HK-2 (cell line): ENCODE measurements around the gene LPAR2.
A peak's percentile ranks its signal among the peaks of the same experiment; 100 is the strongest.
"Not testable (repeated sequence)": the region's sequence is repeated elsewhere in the genome, so short reads cannot be mapped to it uniquely, and the experiment has no call there.

Experiments used
- DNase-seq: peaks from one replicate; pipeline ENCODE4 v3.0.0-alpha.2; 2018; ENCODE audit not compliant: unreplicated experiment

Gene LPAR2

DNA sequence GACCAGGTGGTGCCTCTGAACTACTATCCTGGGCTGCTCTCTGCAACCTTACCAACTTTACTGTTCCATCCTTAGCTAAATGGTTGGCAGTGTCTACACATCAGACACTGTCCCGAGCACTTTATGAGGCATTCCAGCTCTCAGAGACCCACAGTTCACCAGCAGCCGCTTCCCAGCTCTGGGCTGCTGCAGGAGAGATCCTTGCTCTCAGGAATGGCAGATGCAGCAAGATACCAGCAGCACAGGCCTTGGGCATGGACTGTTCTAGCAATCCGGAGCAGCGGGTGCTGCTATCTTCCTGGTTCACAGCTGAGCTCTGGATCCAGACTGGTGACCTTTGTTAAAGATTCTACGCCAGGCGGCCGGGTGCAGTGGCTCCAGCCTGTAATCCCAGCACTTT is 3.3 kb upstream of the LPAR2 start:
- no peak for DNase-seq

DNA sequence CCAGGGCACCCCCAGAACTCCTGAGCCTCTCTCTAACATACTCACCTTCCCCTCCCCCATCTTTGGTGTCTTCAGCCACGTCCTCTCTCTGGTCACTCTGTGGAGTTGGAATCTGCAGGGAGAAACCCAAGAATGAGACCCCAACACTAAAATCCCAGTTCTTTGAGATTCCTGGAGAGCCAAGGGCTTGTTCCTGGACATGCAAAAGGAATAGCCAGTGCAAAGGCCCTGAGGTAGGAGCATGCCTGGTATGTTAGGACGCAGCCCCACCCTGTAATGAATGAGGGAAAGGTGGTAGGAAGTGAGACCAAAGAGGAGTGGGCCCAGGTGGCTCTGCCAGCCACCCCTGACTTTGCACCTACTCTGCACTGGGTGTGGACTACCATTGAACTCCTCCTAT is 2.4 kb upstream of the LPAR2 start:
- DNase-seq: no peak

DNA sequence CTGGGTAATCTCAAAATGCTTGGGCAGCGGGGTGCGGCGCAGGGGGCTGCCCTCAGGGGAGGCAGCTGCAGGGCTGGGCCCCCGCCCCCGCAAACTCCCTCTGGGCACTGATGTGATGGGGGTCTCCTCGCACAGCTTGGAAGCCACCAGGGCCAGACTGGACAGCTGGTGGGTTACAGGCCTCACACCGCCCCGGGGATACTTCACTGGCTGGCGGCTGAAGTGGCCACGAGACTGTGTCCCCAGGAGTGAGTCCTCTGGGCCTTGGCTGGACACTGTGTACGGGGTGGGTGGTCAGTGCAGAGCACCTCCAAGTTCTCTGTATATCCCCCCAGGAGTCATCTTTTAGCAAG is 2.0 kb upstream of the LPAR2 start:
- DNase-seq: no peak

DNA sequence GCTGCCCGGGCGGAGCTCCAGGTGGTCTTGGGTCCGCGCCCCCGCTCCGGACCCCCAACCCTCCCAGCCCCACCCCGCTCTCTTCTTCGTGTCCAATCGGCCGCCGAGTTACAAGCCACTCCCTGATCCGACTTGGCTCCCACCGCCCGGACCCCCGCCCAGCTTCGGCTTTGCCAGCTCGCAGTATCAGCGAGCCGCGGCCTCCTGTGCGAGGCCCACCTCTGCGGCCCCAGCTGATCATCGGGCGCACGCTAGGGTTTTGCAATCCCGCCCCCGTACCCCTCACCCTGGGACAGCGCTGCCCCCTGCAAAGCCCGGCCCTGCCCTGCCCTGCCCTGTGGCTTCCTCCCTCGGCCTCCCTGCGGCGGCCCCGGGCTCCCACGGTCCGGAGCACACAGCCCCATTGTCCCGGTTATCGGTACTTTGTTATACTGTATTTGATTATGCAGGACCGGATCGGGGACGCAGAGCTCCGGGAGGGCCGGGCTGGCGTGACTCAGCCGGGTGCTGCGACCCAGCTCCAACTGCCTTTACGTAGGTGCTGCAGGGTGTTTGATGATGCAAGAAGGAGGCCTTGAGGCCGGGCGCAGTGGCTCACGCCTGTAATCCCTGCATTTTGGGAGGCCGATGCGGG is 598 bp upstream of the LPAR2 start:
- no peak for DNase-seq

DNA sequence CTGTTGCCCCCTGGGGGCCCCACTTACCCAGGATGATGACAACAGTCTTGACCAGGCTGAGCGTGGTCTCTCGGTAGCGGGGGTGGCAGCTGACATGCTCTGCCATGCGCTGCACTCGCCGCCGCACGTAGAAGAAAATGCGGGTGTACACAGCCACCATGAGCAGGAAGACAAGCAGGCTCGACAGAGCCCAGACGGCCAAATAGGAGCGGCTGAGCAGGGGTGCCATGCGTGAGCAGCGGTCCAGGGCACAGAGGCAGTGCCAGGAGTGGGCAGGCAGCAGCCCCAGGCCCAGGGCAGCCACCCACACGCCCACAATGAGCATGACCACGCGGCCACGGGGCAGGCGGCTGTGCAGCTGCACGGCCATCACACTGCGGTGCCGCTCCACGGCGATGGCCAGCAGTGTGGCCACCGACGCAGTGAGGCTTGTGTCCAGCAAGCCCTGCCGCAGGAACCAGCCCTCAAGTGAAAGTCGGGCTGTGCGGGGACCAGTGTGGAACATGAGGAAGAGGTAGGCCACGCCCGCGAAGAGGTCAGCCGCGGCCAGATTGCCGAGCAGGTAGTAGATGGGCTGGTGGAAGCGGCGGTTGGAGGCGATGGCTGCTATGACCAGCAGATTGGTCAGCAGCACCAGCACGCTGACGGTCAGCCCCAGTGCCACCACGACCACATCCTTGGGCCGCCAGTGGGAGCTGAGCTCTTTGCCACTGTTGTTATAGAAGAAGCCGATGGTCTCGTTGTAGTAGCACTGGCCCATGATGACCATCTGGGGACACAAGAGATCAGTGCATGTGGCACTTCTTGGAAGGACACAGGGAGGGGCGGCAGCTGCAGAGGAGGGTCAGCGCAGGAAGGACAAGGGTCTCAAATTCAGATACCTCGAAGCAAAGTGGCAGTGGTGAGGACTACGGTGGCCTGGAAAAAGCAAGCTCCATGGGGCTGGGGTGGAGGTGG is 1.2 kb downstream of the LPAR2 start:
- no peak for DNase-seq

DNA sequence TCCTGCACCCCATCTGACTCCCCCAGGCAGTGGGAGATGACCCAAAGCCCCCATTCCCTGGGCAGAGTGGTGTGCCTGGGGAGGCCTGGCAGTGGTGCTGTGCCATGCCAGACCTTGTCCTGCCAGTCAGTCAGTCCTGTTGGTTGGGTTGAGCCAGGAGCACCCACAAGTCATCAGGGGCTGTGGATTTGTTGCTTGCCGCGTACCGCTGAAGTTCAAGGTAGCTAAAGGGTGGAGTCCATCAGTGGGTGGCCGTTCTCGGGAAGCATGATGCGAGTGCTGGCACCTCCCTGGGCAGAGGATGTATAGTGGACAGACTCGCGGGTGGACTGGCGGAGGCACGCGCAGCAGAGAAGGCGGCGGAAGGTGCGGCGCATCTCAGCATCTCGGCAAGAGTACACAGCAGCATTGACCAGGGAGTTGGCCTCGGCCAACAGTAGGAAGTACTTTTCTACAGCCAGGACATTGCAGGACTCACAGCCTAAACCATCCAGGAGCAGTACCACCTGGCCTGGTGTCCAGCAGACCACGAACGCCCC is 3.9 kb downstream of the LPAR2 start:
- no peak for DNase-seq

DNA sequence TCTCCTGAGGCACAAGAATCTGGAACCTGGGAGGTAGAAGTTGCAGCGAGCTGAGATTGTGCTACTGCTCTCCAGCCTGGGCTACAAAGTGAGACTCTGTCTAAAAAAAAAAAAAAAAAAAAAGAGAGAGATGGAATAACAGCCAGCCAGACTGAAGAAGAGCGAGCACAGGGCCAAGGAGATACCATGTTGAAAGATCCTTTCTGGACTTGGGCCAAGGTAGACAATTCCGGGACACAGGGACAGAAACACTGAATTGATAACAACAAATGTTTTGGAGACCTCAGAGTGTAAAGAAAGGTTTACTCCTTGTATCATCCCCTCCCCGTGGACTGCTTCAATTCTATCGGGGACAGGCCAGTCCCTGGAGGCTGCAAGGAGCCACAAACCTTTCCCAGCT is 4.6 kb downstream of the LPAR2 start:
- no peak for DNase-seq

DNA sequence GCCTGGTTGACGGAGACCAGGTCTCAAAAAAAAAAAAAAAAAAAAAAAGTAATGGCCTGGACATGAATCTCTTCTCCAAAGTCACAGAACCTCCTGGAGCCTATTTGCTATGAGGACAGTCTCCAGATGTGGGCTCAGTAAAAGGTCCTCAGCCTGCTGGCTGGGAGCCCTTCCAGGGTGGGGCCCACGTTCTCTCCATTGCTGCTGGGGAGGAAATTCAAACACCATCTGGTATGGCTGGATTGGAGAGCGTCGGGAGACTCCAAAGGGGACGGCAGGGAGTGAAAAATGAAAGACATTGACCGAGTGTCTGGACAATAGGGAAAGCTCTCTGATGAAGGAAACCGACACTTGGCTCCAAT is 8.2 kb downstream of the LPAR2 start:
- no peak for DNase-seq

DNA sequence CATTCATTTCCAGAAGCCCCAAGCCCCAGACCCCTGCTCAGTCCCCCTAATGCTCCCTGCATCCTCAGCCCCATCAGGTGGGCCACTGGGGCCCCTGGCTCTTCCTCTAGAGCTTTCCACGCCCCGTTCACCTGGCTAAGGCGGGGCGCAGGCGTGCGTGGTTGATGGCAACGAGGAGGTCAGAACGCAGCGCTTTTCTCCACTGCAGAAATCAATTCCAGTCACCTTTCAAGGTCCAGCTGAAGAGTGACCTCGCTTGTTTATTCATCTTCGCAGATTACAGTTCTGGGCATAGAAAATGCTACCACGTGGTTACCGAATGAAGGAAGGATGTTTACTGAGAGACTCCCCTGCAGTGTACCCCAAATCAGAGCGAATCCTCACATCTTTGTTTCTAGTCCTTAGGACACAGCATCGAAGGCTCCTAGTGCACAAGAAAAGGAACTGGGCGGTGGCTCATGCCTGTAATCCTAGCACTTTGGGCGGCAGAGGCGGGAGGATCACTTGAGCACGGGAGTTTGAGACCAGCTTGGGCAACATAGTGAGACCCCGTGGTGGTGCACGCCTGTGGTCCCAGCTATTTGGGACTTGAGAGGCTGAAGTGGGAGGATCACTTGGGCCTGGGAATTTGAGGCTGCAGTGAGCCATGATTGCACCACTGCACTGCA is 8.7 kb downstream of the LPAR2 start:
- DNase-seq: no peak

DNA sequence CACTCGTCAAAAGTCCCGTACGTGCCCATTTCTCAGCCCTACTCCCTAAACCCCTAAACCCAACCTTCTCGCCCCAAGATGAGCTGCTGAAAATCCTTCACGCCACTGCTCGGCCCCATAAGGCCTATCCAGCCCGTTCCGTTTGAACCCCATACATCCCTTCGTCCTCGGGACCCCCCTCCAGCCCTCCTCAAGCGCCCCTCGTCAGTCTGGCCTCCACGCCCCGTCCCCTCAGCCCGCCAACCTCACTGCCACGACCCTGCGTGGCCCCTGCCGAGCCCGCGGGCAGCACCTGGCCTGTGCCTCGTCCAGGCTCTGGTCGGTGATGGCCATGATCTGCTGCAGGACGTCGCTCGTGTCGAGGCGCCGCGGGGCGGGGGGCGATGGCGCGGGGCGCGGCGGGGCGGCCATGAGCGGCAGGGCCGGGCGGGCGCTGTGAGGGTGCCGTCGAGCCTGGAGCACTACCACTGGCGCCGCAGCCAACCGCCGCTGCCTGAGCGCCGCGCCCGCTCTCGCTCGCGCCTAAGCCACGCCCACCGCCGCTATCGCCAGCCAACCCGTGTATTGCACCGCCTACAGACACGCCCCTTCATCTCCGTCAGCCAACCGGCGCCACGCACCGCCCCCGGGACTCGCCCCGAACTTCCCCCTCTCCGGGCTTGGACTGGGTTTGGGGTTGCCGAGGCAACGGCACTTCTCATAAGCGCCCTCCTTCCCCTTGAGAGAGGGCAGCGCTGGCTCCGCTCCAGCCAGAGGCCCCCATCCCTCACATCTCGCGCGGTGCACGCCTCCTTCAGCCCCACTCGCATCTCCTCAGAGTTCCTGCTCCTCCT is 9.6 kb downstream of the LPAR2 start, which contains the start of gene PBX4:
Gene PBX4, minus strand, starts transcription at position 469 of the 833 bp plus-strand sequence. Its CDS starts 58 bp downstream, at position 411.
- peak; percentile 97 for DNase-seq

DNA sequence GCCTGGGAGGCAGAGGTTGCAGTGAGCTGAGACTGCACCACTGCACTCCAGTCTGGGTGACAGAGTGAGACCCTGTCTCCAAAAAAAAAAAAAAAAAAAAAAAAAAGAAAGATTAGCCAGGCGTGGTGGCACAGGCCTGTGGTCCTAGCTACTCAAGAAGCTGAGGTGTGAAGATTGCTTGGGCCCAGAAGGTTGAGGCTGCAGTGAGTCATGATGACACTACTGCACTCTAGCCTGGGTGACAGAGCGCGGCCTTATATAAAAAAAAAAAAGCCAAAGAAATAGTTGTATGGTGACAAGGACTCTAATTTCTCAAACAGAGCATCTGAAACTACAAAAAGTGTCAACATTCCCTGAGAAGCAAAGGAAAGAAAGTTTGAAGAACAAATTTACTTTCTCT is 12.9 kb downstream of the LPAR2 start:
- DNase-seq: peak; percentile 60

DNA sequence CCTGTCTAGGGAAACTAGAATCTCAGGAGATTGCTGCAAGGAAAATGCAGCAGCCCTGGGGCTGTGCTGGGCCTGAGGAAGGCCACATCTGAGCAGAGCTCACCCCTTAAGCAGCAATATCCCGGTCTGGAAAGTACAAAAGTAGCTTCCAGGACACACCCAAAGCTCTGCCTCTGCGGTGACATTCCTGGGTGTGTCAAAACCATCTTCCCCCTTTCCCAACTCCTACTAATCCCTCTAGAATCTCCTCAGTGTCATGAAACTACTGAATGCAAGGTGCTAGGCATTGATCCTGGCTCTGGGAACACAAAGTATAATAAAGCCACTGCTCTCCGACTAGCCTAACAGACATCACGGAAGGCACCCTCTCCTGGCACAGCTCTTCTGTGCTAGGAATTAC is 14.5 kb downstream of the LPAR2 start:
- no peak for DNase-seq

DNA sequence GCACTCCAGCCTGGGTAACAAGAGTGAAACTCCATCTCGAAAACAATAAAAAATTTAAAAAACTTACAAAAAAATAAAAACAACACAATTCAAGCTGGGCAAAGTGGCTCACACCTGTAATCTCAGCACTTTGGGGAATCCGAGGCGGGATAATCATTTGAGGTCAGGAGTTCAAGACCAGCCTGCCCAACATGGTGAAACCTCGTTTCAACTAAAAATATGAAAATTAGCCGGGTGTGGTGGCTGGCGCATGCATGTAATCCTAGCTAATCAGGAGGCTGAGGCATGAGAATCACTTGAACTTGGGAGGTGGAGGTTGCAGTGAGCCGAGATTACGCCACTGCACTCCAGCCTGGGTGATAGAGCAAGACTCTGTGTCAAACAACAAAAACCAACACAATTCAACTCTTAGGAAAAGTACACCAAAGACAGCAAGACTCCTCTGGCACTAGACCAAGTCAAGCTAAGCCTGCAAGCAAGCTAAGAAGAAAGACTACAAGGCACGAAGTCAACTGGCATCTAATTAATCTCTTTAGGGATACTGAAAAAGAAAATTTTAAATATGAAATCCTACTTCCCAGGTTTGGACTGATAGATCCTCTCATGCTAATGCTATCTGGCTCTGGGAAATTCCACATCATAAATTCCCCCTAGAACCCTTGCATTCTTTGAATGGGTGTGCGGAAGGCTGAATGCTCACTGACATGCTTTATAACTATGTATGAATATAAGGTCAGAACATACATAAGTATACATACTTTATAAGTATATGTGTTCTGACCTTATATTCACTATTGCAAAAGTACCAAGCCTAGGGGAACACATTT is 17.4 kb downstream of the LPAR2 start:
- no peak for DNase-seq

DNA sequence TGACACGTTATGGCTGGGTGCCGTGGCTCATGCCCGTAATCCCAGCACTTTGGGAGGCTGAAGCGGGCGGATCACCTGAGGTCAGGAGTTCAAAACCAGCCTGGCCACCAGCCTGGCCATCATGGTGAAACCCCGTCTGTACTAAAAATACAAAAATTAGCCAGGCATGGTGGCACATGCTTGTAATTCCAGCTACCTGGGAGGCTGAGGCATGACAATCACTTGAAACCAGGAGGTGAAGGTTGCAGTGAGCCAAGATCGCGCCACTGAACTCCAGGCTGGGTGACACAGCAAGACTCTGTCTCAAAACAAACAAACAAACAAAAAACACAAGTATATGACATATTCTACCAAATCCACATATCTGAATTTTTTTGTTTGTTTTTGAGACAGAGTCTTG is 21.3 kb downstream of the LPAR2 start:
- DNase-seq: not testable (repeated sequence)

DNA sequence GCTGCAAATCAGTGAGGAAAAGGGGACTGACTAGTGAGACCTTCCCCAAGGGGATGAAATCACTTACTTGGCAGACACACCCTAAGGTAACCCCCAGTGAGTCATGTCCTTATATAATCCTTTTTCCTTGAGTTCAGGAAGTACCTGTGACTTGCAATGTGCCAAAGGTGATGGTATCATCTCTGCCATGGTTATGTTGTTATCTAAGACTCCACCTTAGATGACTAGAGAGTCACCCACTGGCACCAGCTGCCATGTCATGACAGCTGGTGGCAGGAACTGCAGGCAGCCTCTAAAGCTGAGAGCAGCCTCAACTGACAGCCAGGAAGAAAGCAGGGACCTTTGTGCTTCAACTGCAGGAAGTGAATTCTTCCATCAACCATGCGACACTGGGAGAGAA is 22.0 kb downstream of the LPAR2 start:
- no peak for DNase-seq

DNA sequence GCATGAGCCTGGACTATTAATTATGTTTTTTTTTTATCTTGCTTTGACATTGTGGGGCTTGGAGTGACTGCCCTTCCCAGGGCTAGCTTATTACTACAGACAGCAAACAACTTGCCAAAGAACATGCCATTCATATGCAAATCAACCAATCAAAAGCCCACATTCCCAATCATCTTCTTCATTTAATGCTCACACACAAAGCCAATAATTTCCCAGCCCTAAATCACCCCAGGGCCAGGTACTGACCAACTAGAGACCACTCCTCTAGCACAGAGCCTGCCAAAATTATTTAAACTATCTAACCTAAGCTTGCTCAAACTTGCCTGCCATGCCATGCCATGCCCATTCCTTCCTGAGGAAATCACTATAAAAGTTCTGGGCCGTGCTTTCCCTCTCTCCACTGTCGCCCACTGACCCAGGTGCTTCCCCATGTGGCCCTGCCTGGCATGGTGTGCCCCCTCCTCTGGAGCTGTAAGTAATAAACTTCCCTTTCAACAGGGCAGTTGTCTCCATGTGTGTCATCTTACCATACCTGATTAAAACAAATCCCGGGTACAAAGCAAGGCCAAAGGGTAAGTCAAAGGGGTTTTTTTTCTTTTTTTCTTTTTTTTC is 25.2 kb downstream of the LPAR2 start:
- DNase-seq: no peak

DNA sequence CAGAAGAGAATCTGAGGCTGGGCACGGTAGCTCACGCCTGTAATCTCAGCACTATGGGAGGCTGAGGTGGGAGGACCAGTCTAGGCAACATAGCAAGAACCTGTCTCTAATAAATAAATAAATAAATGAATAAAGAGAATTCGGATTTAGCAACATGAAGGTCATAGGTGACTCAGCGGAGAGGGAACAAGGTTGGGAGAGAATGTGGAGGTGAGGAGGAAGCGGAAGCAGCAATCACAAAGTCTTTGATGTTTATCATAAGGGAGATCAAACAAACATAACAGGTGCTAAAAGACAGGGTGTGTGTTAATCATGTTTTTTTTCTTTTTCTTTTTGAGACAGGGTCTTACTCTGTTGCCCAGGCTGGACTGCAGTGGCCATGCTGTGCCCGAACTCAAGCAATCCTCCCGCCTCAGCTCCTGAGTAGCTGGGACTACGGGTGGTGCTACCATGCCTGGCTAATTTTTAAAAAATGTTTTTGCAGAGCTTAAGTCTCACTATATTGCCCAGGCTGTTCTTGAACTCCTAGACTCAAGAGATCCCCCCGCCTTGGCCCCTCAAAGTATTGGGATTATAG is 25.8 kb downstream of the LPAR2 start:
- no peak for DNase-seq

DNA sequence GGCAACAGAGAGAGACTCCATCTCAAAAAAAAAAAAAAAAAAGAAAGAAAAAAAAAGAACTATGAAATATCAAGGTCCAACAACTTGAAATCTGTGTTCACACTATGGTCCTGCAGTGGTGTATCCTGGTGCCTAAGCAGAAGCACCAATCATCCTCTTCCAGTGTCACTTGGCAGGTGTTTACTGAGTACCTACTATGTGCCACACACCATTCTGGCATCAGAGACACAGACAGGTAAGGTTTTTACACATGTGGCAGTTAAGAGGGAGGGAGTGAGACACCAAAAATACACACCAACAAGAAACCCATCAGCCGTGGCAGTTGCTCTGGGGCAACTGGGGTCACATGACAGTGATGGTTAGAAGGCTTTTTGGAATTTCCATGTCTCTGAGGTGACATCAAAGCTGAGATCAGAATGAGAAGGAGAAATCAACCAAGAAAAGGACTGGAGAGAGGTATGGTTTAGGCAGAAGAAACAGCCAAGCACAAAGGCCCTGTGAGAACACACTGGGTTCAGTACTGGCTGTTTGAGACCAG is 27.2 kb downstream of the LPAR2 start:
- DNase-seq: no peak

DNA sequence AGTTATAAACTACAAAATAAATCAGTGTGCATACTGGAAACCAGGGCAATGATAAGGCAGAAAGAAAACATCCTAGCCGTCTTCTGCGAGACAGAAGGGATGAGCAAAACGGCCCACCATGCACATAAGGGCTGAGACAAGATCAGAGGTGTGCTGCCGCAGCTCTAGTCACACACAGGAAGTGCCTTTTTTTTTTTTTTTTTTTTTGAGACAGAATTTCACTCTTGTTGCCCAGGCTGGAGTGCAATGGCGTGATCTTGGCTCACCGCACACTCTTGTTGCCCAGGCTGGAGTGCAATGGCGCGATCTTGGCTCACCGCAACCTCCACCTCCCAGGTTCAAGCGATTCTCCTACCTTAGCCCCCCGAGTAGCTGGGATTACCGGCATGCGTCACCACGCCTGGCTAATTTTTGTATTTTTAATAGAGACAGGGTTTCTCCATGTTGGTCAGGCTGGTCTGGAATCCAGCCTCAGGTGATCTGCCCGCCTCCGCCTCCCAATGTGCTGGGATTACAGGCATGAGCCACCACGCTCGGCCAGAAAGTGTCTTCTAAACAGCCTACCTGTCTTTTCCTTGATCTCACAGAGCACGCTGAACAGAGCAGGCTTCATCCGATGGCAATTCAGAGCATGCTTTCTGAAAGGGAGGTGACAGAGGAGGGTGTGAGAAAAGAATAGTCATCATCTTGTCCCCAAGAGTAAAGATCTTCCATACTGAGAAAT is 29.1 kb downstream of the LPAR2 start:
- DNase-seq: not testable (repeated sequence)
